GM18519 (cell line): ENCODE measurements around the gene ZBTB20.

ENCODE experiments used
- ATAC-seq: cut with Tn5 transposase; IDR thresholded peaks from one replicate; pipeline ENCODE4 v1.9.1; 2021; ENCODE audit warnings: mild to moderate bottlenecking, moderate library complexity; ENCODE audit not compliant: unreplicated experiment, low FRiP score

Gene ZBTB20

GRCh38 chr3:114659109-114660061 is 487.7 kb downstream of the ZBTB20 start:
- no peak for ATAC-seq

- ATAC-seq = no peak
Measured at GRCh38 chr3:114651555-114651954, 495.5 kb downstream of the ZBTB20 start.

DNA sequence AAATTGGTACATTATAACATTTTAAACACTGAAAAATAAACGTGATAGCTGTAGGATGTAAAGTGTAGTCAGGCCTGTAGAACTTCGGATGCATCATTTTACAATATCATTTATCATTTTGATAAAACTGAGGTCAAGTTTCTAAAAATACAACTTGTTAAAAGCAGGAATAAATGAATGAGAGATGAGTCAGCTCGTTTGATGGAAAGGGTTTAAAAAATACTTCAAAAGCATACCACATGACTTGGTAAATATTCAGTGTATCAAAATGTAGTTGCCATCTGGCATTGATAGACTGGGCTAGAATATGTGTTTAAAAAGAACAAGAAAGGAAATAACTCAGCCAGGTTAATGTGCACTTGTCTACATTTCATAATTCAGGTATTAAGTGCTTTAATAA is 496.3 kb downstream of the ZBTB20 start:
- ATAC-seq = no peak

GRCh38 chr3:114649331-114649730 is 497.8 kb downstream of the ZBTB20 start:
- no peak for ATAC-seq

DNA sequence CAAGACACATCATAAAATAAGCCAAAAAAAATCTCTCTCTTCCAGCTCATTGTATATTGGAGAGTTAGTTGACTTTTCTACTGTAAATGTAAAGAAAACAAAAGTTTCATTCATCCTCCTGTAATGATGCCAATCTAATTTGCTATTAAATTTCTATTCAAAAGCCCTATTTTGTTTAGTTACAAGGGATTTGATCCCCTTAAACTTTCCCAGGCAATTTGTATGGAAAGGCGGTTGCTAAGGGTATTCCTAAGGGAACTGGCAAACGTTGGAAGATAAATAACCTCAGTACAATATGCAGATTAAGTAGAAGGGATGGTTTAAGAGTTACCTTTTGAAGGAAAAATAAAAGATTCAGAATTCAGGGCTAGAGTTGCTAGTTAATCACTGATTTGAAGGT is 500.6 kb downstream of the ZBTB20 start:
- no peak for ATAC-seq

- ATAC-seq = no peak
Measured at GRCh38 chr3:114645392-114645791, 501.7 kb downstream of the ZBTB20 start.

- no peak for ATAC-seq
Measured at GRCh38 chr3:114644367-114644766, 502.7 kb downstream of the ZBTB20 start.

GRCh38 chr3:114642951-114643741 is 503.9 kb downstream of the ZBTB20 start:
- no peak for ATAC-seq

GRCh38 chr3:114640126-114640525 is 507.0 kb downstream of the ZBTB20 start:
- no peak for ATAC-seq

GRCh38 chr3:114639171-114639570 is 507.9 kb downstream of the ZBTB20 start:
- no peak for ATAC-seq

- ATAC-seq = no peak
Measured at GRCh38 chr3:114635878-114636277, 511.2 kb downstream of the ZBTB20 start.

- ATAC-seq = no peak
Measured at GRCh38 chr3:114634635-114635034, 512.5 kb downstream of the ZBTB20 start.

GRCh38 chr3:114632757-114633424 is 514.2 kb downstream of the ZBTB20 start:
- no peak for ATAC-seq

DNA sequence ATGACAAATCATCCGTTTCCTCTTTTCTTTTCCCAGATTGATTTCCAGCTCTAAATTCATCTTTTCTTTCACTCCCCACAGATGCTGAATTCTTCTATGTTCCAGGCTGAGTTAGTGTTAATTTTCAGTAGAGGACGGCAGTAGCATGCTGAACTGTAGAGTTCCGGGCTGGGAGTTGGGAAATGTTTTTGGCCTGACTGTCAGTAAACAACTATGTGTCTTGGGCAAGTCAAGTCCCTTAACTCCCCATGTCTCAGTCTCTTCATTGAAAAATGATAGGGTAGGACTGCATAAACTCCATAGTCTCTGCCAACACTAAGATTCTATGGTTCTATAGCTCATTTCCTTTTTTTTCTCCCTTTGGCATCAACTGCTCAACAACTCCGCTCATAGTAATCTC is 519.3 kb downstream of the ZBTB20 start:
- no peak for ATAC-seq

- ATAC-seq = no peak
Measured at GRCh38 chr3:114626751-114627150, 520.3 kb downstream of the ZBTB20 start.

DNA sequence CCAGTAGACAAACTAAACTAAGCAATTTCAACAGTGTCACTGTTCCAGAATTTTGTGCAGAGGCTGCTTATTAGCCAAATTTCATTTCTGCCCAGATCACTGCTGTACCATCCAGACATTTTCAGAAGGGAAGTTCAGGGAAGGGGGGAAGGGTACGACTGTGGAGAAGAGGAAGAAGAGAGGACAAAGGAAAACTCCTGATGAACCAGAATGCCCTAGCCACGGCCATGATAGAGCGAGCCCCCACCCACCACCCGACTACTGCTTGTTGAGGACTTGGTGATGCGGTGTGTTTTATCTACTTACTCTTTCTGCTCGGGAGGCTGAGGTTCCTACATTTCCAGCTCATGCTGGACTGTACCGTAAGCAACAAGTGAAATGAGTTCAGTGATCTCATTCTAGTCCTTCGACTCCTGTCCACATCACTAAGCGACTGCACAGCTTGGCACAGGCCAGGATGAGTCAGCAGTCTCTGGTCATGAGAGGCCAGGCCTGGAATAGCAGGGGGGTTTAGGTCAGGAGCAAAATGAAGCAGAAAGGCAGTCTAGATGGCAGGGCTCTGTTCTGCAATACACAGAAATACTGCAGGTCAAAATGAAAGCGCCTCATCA is 522.4 kb downstream of the ZBTB20 start:
- no peak for ATAC-seq

DNA sequence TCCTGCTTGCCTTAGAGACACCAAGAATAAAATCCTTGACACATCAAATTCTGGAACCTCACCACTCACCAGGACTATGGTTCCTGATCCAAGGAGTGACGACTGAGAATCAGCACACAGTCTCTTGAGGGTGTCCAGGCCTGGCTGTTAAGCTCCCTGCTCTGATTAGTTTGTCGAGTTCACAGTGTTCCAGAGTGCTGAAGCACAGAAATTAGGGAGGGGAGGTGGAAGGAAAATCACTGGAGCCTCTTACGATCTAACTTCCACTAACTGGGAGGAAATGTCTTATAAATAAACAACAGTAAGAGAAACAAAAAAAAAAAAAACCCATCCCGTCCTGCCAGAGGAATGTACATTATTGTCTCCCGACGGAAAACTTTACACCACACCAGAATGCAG is 523.0 kb downstream of the ZBTB20 start:
- ATAC-seq = no peak

DNA sequence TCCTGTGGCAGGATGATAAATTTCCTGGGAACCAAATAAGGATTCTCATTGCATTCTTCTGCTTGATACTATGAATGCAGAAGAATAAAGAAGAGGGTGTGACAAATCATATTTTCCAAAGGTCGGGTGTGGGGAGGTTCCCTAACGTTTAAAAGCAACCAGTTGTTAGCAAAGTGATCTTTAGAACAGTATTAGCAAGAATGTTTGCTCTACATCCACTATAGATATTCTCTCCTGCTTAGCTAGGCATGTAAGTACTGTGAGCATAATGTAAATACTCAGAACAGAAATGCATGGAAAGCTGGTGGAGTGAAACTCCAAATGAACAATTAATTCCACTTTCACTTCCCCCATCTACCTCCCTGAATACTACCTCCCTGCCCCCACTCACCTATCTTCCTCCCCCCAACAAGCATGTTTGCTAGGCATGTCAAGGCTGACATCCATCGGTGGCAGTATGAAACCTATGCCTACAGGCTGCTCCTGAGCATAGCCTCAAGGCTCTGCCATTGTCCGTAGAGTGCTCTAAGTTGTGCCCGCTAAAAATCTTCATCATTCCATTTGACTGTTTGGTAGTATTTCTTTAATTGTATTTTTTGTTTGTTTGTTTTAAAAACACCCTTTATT is 523.6 kb downstream of the ZBTB20 start:
- no peak for ATAC-seq

DNA sequence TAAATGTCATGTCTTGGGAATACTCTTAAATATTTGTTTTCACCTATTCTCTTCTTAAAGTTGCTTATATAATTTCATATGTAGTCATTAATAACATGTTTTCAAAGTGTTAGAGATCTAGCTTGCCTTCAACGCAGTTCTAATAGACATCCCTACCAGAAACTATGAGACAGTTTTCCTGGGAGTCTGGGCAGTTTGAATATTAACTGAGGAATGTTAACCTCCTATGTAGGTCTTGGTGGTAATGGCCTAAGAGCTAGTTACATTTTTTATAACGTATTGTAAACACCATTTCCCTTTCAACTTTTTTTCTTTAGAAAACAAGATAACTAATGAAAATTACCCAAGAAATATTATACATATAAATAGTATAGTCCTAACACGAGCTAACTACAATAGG is 525.1 kb downstream of the ZBTB20 start:
- ATAC-seq = no peak

DNA sequence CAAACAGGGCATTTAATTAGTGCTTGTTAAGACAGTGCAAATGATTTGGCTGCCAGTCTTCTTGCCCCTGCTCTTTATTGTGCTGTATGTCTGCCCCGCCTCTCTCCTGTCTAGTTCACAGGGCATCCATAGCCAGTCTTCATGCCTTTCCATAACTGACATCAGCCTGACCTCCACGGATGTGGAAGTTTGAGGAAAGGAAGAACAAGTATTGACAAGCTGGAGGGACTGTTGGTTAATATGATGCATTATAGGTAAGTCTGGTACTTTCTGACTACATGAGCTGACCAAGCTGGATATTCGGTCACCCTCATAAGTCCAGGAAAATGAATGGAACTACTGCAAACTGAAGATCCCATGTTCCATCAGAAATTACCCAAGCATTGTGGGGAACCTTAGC is 527.3 kb downstream of the ZBTB20 start:
- ATAC-seq = no peak
